GM21447 (cell line): ENCODE data around the gene IMMP2L.

Experiments
- ATAC-seq: cut with Tn5 transposase; IDR thresholded peaks from one replicate; pipeline ENCODE4 v1.9.1; 2021; ENCODE audit not compliant: unreplicated experiment

The IMMP2L gene

GRCh38 chr7:110894111-110894510 is 668.2 kb downstream of the IMMP2L start:
- ATAC-seq = no peak

- no peak for ATAC-seq
Observed at GRCh38 chr7:110891197-110891596, 671.1 kb downstream of the IMMP2L start.

GRCh38 chr7:110890101-110890500 is 672.2 kb downstream of the IMMP2L start:
- no peak for ATAC-seq

- no peak for ATAC-seq
Observed at GRCh38 chr7:110889335-110889734, 673.0 kb downstream of the IMMP2L start.

GRCh38 chr7:110888641-110889040 is 673.7 kb downstream of the IMMP2L start:
- ATAC-seq = no peak

GRCh38 chr7:110885474-110885873 is 676.8 kb downstream of the IMMP2L start:
- no peak for ATAC-seq

GRCh38 chr7:110881721-110882120 is 680.6 kb downstream of the IMMP2L start:
- no peak for ATAC-seq

GRCh38 chr7:110880971-110881370 is 681.3 kb downstream of the IMMP2L start:
- ATAC-seq = no peak

- no peak for ATAC-seq
Observed at GRCh38 chr7:110877016-110877415, 685.3 kb downstream of the IMMP2L start.

- no peak for ATAC-seq
Observed at GRCh38 chr7:110875346-110875745, 686.9 kb downstream of the IMMP2L start.

- ATAC-seq = no peak
Observed at GRCh38 chr7:110871856-110872255, 690.4 kb downstream of the IMMP2L start.

- no peak for ATAC-seq
Observed at GRCh38 chr7:110870926-110871325, 691.4 kb downstream of the IMMP2L start.

- ATAC-seq = no peak
Observed at GRCh38 chr7:110868458-110868857, 693.8 kb downstream of the IMMP2L start.

GRCh38 chr7:110867771-110868170 is 694.5 kb downstream of the IMMP2L start:
- no peak for ATAC-seq

GRCh38 chr7:110863258-110863657 is 699.0 kb downstream of the IMMP2L start:
- no peak for ATAC-seq

GRCh38 chr7:110861163-110861562 is 701.1 kb downstream of the IMMP2L start:
- no peak for ATAC-seq

GRCh38 chr7:110857106-110857505 is 705.2 kb downstream of the IMMP2L start:
- no peak for ATAC-seq

GRCh38 chr7:110856704-110857103 is 705.6 kb downstream of the IMMP2L start:
- no peak for ATAC-seq

- ATAC-seq = no peak
Observed at GRCh38 chr7:110854651-110855050, 707.6 kb downstream of the IMMP2L start.

GRCh38 chr7:110854166-110854565 is 708.1 kb downstream of the IMMP2L start:
- ATAC-seq = no peak

GRCh38 chr7:110853263-110853662 is 709.0 kb downstream of the IMMP2L start:
- ATAC-seq = no peak

- ATAC-seq = no peak
Observed at GRCh38 chr7:110852156-110852940, 709.9 kb downstream of the IMMP2L start.

- ATAC-seq = no peak
Observed at GRCh38 chr7:110850224-110850623, 712.1 kb downstream of the IMMP2L start.
